Astrocyte of the hippocampus (primary cell): ENCODE measurements around the gene ALKAL2.
A peak's percentile ranks its signal among the peaks of the same experiment; 100 is the strongest.

Experiments used
- DNase-seq: peaks from one replicate; pipeline ENCODE4 v3.0.0; 2011; ENCODE audit warnings: low read depth, low spot score

Gene ALKAL2

GRCh38 chr2:246489-247144 lies 41.3 kb downstream of the ALKAL2 start:
- DNase-seq, result peak; percentile 75

GRCh38 chr2:244547-244946 lies 43.3 kb downstream of the ALKAL2 start:
- DNase-seq, result no peak

GRCh38 chr2:238869-239268 lies 49.0 kb downstream of the ALKAL2 start:
- no peak for DNase-seq

- DNase-seq, result no peak
These were observed 49.5 kb downstream of the ALKAL2 start for GRCh38 chr2:238431-238830.

- no peak for DNase-seq
These were observed 50.0 kb downstream of the ALKAL2 start for GRCh38 chr2:237878-238277.

- DNase-seq, result no peak
These were observed 50.8 kb downstream of the ALKAL2 start for GRCh38 chr2:236993-237539.

- no peak for DNase-seq
These were observed 53.5 kb downstream of the ALKAL2 start for GRCh38 chr2:234421-234820.

GRCh38 chr2:233030-233429 lies 54.9 kb downstream of the ALKAL2 start:
- DNase-seq, result no peak

- DNase-seq, result no peak
These were observed 56.2 kb downstream of the ALKAL2 start for GRCh38 chr2:231521-232185.
